ENCODE data around the gene TNNI2.

DNA sequence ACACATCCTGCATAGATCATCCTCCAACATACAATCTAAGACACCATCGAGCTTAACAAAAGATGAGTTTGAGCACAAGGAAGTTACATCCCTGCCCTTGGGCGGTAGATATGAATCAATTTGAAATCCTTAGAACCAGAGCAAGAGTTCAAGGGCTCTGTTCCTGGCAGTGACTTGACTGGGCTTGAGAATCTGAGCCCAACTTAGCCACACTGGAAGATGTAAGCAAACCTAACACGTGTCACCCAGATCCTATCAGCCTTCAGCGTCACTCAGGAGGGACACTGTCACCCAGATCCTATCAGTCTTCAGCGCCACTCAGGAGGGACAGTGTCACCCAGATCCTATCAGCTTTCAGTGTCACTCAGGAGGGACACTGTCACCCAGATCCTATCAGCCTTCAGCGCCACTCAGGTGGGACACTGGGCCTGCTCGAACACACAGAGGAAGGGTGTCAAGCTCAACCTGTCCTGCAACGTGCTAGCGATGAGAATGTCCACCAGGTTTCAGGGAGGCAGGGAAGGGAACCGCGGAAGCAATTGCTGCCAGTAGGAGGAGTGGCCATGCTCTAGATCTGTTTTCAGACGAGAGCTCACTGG lies 42.3 kb upstream of the TNNI2 start:
- TF ChIP-seq, protein P1, sequence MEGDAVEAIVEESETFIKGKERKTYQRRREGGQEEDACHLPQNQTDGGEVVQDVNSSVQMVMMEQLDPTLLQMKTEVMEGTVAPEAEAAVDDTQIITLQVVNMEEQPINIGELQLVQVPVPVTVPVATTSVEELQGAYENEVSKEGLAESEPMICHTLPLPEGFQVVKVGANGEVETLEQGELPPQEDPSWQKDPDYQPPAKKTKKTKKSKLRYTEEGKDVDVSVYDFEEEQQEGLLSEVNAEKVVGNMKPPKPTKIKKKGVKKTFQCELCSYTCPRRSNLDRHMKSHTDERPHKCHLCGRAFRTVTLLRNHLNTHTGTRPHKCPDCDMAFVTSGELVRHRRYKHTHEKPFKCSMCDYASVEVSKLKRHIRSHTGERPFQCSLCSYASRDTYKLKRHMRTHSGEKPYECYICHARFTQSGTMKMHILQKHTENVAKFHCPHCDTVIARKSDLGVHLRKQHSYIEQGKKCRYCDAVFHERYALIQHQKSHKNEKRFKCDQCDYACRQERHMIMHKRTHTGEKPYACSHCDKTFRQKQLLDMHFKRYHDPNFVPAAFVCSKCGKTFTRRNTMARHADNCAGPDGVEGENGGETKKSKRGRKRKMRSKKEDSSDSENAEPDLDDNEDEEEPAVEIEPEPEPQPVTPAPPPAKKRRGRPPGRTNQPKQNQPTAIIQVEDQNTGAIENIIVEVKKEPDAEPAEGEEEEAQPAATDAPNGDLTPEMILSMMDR (IDR thresholded peaks at IDR 0.05; ENCODE audit: borderline replicate concordance, extremely low read depth, low read length, poor library complexity, severe bottlenecking) = no peak
- no peak for TF ChIP-seq EZH2 (IDR thresholded peaks at IDR 0.05; ENCODE audit: borderline replicate concordance, low read depth, low read length, severe bottlenecking)

Measured in DND-41 (cell line).